Measurements from ENCODE around the gene MBOAT1.

DNA sequence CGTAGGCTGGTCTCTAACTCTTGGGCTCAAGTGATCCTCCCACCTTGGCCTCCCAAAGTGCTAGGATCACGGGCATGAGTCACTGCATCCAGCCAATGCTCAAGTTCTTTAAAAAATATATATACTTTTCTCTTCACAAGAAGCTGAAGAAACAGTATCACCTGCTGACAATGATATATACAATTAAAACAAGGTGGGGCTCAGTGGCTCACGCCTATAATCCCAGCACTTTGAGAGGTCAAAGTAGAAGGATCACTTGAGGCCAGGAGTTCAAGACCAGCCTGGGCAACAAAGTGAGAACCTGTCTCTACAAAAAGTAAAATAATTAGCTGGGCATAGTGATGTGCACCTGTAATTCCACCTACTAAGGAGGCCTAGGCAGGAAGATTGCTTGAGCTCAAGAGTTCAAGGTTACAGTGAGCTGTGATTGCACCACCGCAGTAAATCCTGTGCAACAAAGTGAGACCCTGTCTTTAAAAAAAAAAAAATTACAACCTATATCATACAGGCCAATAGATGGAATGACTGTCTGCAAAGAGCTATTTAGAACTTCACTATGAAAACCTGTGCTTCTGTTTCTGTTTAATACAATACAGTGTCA is 36.4 kb downstream of the MBOAT1 start:
- TF ChIP-seq, protein P1, sequence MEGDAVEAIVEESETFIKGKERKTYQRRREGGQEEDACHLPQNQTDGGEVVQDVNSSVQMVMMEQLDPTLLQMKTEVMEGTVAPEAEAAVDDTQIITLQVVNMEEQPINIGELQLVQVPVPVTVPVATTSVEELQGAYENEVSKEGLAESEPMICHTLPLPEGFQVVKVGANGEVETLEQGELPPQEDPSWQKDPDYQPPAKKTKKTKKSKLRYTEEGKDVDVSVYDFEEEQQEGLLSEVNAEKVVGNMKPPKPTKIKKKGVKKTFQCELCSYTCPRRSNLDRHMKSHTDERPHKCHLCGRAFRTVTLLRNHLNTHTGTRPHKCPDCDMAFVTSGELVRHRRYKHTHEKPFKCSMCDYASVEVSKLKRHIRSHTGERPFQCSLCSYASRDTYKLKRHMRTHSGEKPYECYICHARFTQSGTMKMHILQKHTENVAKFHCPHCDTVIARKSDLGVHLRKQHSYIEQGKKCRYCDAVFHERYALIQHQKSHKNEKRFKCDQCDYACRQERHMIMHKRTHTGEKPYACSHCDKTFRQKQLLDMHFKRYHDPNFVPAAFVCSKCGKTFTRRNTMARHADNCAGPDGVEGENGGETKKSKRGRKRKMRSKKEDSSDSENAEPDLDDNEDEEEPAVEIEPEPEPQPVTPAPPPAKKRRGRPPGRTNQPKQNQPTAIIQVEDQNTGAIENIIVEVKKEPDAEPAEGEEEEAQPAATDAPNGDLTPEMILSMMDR (optimal IDR thresholded peaks at IDR 0.05 in 1 of 3, IDR thresholded peaks at IDR 0.05 in 1 of 3, conservative IDR thresholded peaks at IDR 0.05 in 1 of 3; ENCODE audit: extremely low read depth in 1 of 3, insufficient read depth in 2 of 3, low read length in 3 of 3): no peak
- no peak for TF ChIP-seq EZH2 (IDR thresholded peaks at IDR 0.05; ENCODE audit: low read length)
